Measurements from ENCODE around the gene DOP1A.

The DOP1A gene

DNA sequence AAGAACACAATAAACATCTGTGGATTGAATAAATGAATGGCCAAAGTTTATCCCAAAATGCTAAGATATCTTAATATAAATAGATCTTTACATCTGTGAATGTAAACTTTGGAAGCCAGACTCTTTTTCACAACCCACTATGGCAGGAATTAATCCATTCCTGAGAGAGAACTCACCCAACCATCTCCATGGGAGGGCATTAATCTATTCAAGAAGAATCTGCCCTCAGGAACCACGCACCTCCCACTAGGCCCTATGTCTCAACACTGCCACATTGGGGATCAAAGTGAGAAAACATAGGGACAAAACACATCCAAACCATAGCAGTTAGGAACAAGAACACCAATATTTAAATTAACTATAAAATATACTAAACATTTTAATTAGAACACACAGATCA lies 5.2 kb upstream of the DOP1A start:
- H3K4me3 ChIP-seq (ENCODE audit: low read length): no peak overlapping the region
- no peak for TF ChIP-seq ZNF274 (IDR thresholded peaks at IDR 0.05; ENCODE audit: low read depth, low read length)

GRCh38 chr6:83065511-83066192 lies 1.8 kb upstream of the DOP1A start, which contains the start of gene UBE3D:
TSS of gene UBE3D (minus strand) at chr6:83065841. CDS start at chr6:83065718, 123 bp downstream.
- peak within 1 kb of the TSS; percentile 89 for H3K4me3 ChIP-seq (ENCODE audit: low read length)
- TF ChIP-seq ZNF274 (IDR thresholded peaks at IDR 0.05; ENCODE audit: low read depth, low read length): no peak

- H3K4me3 ChIP-seq (ENCODE audit: low read length): peak overlapping the region; percentile 77; the same call in 1 of the 2 replicates
- no peak for TF ChIP-seq ZNF274 (IDR thresholded peaks at IDR 0.05; ENCODE audit: low read depth, low read length)
Measured at GRCh38 chr6:83068616-83069015, 1.1 kb downstream of the DOP1A start.

- H3K4me3 ChIP-seq (ENCODE audit: low read length): no peak overlapping the region
- no peak for TF ChIP-seq ZNF274 (IDR thresholded peaks at IDR 0.05; ENCODE audit: low read depth, low read length)
Measured at GRCh38 chr6:83069633-83070032, 2.2 kb downstream of the DOP1A start.

GRCh38 chr6:83071023-83071422 lies 3.6 kb downstream of the DOP1A start:
- no peak for TF ChIP-seq ZNF274 (IDR thresholded peaks at IDR 0.05; ENCODE audit: low read depth, low read length)

GRCh38 chr6:83071707-83072106 lies 4.2 kb downstream of the DOP1A start:
- H3K4me3 ChIP-seq (ENCODE audit: low read length): no peak overlapping the region
- TF ChIP-seq ZNF274 (IDR thresholded peaks at IDR 0.05; ENCODE audit: low read depth, low read length): no peak

More at GRCh38 chr6:83071023-83071422, 3.6 kb downstream of the DOP1A start:
- H3K4me3 ChIP-seq (ENCODE audit: low read length): no peak overlapping the region; the same call in 1 of the 2 replicates

DNA sequence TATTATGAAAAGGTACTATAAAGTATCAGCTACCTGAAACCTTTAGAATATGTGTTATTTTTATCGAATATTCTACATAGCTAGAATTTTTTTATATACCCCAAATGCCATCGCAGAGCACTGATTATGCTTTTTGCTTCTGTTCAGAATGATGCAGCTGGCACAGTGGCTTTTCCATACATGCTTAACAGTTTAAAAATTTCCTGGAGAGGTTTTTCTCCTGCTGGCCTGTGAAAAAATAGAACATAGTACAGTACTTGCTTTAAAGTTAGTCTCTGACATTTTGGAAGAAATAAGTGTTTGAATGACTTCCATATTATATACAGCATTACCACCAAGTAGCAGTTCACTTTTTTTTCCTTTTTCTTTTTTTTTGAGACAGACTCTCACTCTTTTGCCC lies 5.3 kb downstream of the DOP1A start:
- TF ChIP-seq ZNF274 (IDR thresholded peaks at IDR 0.05; ENCODE audit: low read depth, low read length): no peak
- H3K4me3 ChIP-seq (ENCODE audit: low read length): no peak overlapping the region

- no peak for TF ChIP-seq ZNF274 (IDR thresholded peaks at IDR 0.05; ENCODE audit: low read depth, low read length)
- H3K4me3 ChIP-seq (ENCODE audit: low read length): no peak overlapping the region
Measured at GRCh38 chr6:83073615-83074014, 6.1 kb downstream of the DOP1A start.

- H3K4me3 ChIP-seq (ENCODE audit: low read length): no peak overlapping the region
- no peak for TF ChIP-seq ZNF274 (IDR thresholded peaks at IDR 0.05; ENCODE audit: low read depth, low read length)
Measured at GRCh38 chr6:83083476-83083875, 16.0 kb downstream of the DOP1A start.

GRCh38 chr6:83086751-83087150 lies 19.3 kb downstream of the DOP1A start:
- TF ChIP-seq ZNF274 (IDR thresholded peaks at IDR 0.05; ENCODE audit: low read depth, low read length): no peak
- H3K4me3 ChIP-seq (ENCODE audit: low read length): peak overlapping the region; percentile 62

- no peak overlapping the region for H3K4me3 ChIP-seq (ENCODE audit: low read length)
- no peak for TF ChIP-seq ZNF274 (IDR thresholded peaks at IDR 0.05; ENCODE audit: low read depth, low read length)
Measured at GRCh38 chr6:83092756-83093399, 25.4 kb downstream of the DOP1A start.

DNA sequence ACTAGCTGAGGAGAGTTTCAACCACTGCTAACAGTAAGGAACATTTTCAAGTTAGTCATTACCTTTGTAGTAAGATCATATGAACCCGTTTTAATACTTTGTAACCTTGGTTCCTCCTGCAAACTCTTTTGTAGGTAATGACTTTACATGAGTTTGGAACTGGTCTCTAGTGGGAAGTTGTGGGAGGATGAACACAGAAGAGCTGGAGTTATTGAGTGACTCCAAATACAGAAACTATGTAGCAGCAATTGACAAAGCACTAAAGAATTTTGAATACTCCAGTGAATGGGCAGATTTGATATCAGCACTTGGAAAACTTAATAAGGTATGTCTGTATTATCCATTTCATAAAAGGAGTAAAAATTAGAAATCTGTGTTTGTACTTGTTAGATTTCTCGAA lies 29.3 kb downstream of the DOP1A start:
- H3K4me3 ChIP-seq (ENCODE audit: low read length): no peak overlapping the region

DNA sequence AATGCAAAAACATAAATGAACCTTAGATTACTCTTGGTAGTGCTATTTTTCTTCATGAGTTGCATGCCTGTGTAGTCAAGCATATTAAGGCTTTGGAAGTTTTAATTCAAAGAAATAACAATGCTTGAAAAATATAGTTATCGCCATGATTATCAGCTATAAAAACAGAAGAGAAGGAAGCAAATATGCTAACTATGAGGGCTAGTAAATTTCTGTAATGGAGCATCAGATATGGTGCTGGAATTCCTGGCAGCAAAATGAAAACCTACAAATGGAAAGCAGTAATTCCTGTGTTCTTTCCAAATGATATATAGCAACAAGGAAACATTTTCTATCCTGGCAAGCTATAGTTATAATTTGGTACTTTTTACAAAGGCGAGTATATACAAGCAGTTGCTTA lies 29.7 kb downstream of the DOP1A start:
- H3K4me3 ChIP-seq (ENCODE audit: low read length): no peak overlapping the region
- no peak for TF ChIP-seq ZNF274 (IDR thresholded peaks at IDR 0.05; ENCODE audit: low read depth, low read length)

More for the DNA sequence above, 29.3 kb downstream of the DOP1A start:
- no peak for TF ChIP-seq ZNF274 (IDR thresholded peaks at IDR 0.05; ENCODE audit: low read depth, low read length)

DNA sequence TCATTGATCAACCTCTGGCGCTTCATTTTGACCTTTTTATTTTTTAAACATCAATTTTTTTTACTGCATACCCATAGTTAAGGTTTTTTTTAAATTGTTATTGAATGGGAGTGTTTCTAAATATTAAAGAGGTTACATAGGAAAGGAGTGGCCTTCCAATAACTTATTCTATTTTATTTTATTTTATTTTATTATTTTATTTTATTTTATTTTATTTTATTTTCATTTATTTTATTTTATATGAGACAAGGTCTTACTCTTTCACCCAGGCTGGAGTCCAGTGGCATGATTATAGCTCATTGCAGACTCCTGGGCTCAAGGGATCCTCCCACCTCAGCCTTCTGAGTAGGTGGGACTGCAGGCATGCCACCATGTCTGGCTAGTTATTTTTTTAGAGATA lies 30.2 kb downstream of the DOP1A start:
- no peak for TF ChIP-seq ZNF274 (IDR thresholded peaks at IDR 0.05; ENCODE audit: low read depth, low read length)
- H3K4me3 ChIP-seq (ENCODE audit: low read length): no peak overlapping the region

DNA sequence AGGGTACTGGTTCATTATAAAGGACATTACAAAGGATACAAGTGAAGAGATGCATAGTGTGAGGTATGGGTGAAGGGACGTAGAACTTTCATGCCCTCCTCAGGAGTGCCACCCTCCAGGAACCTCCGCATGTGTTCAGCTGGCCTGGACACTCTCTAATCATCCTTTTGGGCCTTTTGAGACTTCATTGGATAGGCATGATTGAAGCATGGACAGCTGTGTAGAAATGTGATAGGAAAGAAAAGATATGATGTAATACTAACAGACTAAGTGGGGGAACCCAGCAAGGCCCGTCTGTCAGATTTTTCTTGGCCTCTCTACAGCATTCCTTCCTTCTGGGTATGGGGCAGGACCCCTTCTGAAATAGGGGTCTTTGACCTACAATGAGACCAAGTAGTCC lies 31.1 kb downstream of the DOP1A start:
- no peak for TF ChIP-seq ZNF274 (IDR thresholded peaks at IDR 0.05; ENCODE audit: low read depth, low read length)
- no peak overlapping the region for H3K4me3 ChIP-seq (ENCODE audit: low read length)

All from GM08714 (cell line).